Activated CD4-positive, CD25-positive, alpha-beta regulatory T cell treated with anti-CD3 and anti-CD28 coated beads, Interleukin-2, amount 50 U/mL, for 16 hours (primary cell): ENCODE data around the gene C22orf42.
"Not testable (repeated sequence)": the region's sequence is repeated elsewhere in the genome, so short reads cannot be mapped to it uniquely, and the experiment has no call there.

ENCODE experiments used
- DNase-seq: peaks from one replicate; pipeline ENCODE4 v3.0.0-alpha.2; 2020; ENCODE audit warnings: low read depth, low spot score

The C22orf42 gene

GRCh38 chr22:32135958-32136357 is 23.1 kb downstream of the C22orf42 start:
- not testable (repeated sequence) for DNase-seq

GRCh38 chr22:32134796-32135195 is 24.3 kb downstream of the C22orf42 start:
- not testable (repeated sequence) for DNase-seq

GRCh38 chr22:32132783-32133182 is 26.3 kb downstream of the C22orf42 start:
- no peak for DNase-seq

- DNase-seq = no peak
These were observed 27.0 kb downstream of the C22orf42 start for GRCh38 chr22:32132126-32132525.

GRCh38 chr22:32130464-32130863 is 28.6 kb downstream of the C22orf42 start:
- no peak for DNase-seq

GRCh38 chr22:32127904-32128303 is 31.2 kb downstream of the C22orf42 start:
- no peak for DNase-seq

- no peak for DNase-seq
These were observed 35.4 kb downstream of the C22orf42 start for GRCh38 chr22:32123657-32124056.

- DNase-seq = no peak
These were observed 36.2 kb downstream of the C22orf42 start for GRCh38 chr22:32122899-32123298.

- DNase-seq = no peak
These were observed 38.5 kb downstream of the C22orf42 start for GRCh38 chr22:32120603-32121002.

- no peak for DNase-seq
These were observed 39.4 kb downstream of the C22orf42 start for GRCh38 chr22:32119568-32120235.

- DNase-seq = no peak
These were observed 46.7 kb downstream of the C22orf42 start for GRCh38 chr22:32112380-32112779.

- no peak for DNase-seq
These were observed 52.2 kb downstream of the C22orf42 start for GRCh38 chr22:32106930-32107329.

- no peak for DNase-seq
These were observed 55.3 kb downstream of the C22orf42 start for GRCh38 chr22:32103658-32104315.

GRCh38 chr22:32100711-32101110 is 58.4 kb downstream of the C22orf42 start:
- no peak for DNase-seq
